HG03060 (cell line): Measurements from ENCODE around the gene SCAMP5.

Source experiments
- ATAC-seq: cut with Tn5 transposase; IDR thresholded peaks from one replicate; pipeline ENCODE4 v1.9.1; 2021; ENCODE audit warnings: low read depth, moderate number of reproducible peaks; ENCODE audit not compliant: unreplicated experiment

SCAMP5 gene

GRCh38 chr15:75043509-75044257, 48.3 kb downstream of the SCAMP5 start:
- peak; percentile 23 for ATAC-seq

- no peak for ATAC-seq
These were observed 49.0 kb downstream of the SCAMP5 start for GRCh38 chr15:75044258-75044878.

GRCh38 chr15:75045332-75046015, 50.1 kb downstream of the SCAMP5 start:
- no peak for ATAC-seq

GRCh38 chr15:75048394-75048793, 53.0 kb downstream of the SCAMP5 start:
- no peak for ATAC-seq

GRCh38 chr15:75049392-75049791, 54.0 kb downstream of the SCAMP5 start:
- no peak for ATAC-seq

GRCh38 chr15:75050283-75050682, 54.9 kb downstream of the SCAMP5 start:
- no peak for ATAC-seq

GRCh38 chr15:75051191-75051608, 55.8 kb downstream of the SCAMP5 start:
- no peak for ATAC-seq

GRCh38 chr15:75051711-75052110, 56.3 kb downstream of the SCAMP5 start:
- ATAC-seq: no peak

- ATAC-seq: no peak
These were observed 57.8 kb downstream of the SCAMP5 start for GRCh38 chr15:75052972-75053747.

GRCh38 chr15:75053748-75054125, 58.4 kb downstream of the SCAMP5 start:
- ATAC-seq: no peak

- no peak for ATAC-seq
These were observed 59.0 kb downstream of the SCAMP5 start for GRCh38 chr15:75054172-75054897.

GRCh38 chr15:75056036-75056435, 60.7 kb downstream of the SCAMP5 start:
- no peak for ATAC-seq

- ATAC-seq: no peak
These were observed 63.0 kb downstream of the SCAMP5 start for GRCh38 chr15:75058127-75058905.

GRCh38 chr15:75059607-75060006, 64.2 kb downstream of the SCAMP5 start:
- no peak for ATAC-seq

GRCh38 chr15:75061272-75061671, 65.9 kb downstream of the SCAMP5 start:
- ATAC-seq: no peak

GRCh38 chr15:75062706-75063105, 67.3 kb downstream of the SCAMP5 start:
- no peak for ATAC-seq

GRCh38 chr15:75063338-75063737, 68.0 kb downstream of the SCAMP5 start:
- ATAC-seq: no peak

GRCh38 chr15:75063889-75064288, 68.5 kb downstream of the SCAMP5 start:
- ATAC-seq: no peak

GRCh38 chr15:75064846-75065245, 69.5 kb downstream of the SCAMP5 start:
- no peak for ATAC-seq

- ATAC-seq: no peak
These were observed 70.1 kb downstream of the SCAMP5 start for GRCh38 chr15:75065467-75065850.
